Lower leg skin (tissue), 4 donors: Measurements from ENCODE around the gene JAK1. TPM values are rescaled to one million over a fixed set of nuclear protein-coding genes. Genes with fewer than 3 reads are reported as not detected.

Source experiments
- DNase-seq, 2 donors: peaks; one replicate each; pipeline ENCODE4 v3.0.0-alpha.2; 2019; ENCODE audit warnings: low spot score in 2 of 2
- H3K4me3 ChIP-seq: fragments of 200-600 bp; sonication (generic); 2 replicates; pipeline ENCODE4 v1.5.1; 2017; ENCODE audit warnings: mild to moderate bottlenecking, low read depth; ENCODE audit not compliant: poor library complexity, severe bottlenecking
- POLR2A ChIP-seq, 2 donors: fragments of 450-650 bp; IDR thresholded peaks; one replicate each; pipeline ENCODE4 v1.6.1; 2016 to 2017; ENCODE audit warnings: antibody characterized with exemption in 2 of 2, mild to moderate bottlenecking in 1 of 2, moderate library complexity in 1 of 2
- WGBS, 2 donors: methylation state at CpG; one replicate each; pipeline ENCODE4 v1.1.5; 2018; 5-methylcytosine and 5-hydroxymethylcytosine counted together
- intact Hi-C: fragments of 100-400 bp; cut with DNase I; formaldehyde crosslinking; loops from one replicate; pipeline ENCODE4 v1.15.0; 2023; ENCODE audit warnings: low total_unique reads
- total RNA-seq, 4 donors: library from RNA; depleted of rRNA; stranded (reverse); fragments of >200 nt; gene quantifications; one replicate each; pipeline ENCODE4 v1.1.0, GENCODE V29; 2016
- TF ChIP-seq, protein P1 (sequence below), 3 donors: fragments of 450-650 bp; IDR thresholded peaks; one replicate each; pipeline ENCODE4 v1.5.1; 2016; ENCODE audit warnings: antibody characterized with exemption in 3 of 3, mild to moderate bottlenecking in 3 of 3, moderate library complexity in 2 of 3

The JAK1 gene
- total RNA-seq, 4 donors from 2014 or later: 97.1 to 159 (median 129) TPM

DNA sequence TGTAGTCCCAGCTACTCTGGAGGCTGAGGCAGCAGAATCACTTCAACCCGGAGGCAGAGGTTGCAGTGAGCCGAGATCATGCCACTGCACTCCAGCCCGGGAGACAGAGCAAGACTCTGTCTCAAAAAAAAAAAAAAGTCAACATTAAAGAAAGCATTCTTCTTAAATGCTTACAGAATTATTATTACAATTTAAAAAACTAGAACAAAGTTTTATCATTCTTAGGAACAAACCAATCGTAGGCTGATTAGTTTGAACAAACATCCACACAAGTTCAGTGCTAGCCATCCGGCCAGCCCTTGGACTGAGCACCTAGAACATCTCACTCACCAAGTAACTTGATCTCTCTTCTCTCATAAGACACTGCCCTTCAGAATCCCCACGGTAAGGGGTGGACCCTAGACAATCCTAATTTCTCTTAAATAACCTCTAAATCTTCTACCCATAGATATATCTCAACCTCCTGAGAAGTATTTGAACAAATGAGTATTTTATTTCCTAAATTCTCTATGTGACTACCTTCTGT is 16.0 kb downstream of the JAK1 start:
- TF ChIP-seq, protein P1, sequence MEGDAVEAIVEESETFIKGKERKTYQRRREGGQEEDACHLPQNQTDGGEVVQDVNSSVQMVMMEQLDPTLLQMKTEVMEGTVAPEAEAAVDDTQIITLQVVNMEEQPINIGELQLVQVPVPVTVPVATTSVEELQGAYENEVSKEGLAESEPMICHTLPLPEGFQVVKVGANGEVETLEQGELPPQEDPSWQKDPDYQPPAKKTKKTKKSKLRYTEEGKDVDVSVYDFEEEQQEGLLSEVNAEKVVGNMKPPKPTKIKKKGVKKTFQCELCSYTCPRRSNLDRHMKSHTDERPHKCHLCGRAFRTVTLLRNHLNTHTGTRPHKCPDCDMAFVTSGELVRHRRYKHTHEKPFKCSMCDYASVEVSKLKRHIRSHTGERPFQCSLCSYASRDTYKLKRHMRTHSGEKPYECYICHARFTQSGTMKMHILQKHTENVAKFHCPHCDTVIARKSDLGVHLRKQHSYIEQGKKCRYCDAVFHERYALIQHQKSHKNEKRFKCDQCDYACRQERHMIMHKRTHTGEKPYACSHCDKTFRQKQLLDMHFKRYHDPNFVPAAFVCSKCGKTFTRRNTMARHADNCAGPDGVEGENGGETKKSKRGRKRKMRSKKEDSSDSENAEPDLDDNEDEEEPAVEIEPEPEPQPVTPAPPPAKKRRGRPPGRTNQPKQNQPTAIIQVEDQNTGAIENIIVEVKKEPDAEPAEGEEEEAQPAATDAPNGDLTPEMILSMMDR (IDR thresholded peaks at IDR 0.05): no peak
- TF ChIP-seq POLR2A (IDR thresholded peaks at IDR 0.05): no peak
- DNase-seq: no peak
- intact Hi-C loops: no loop called here
- no peak overlapping the region for H3K4me3 ChIP-seq
- 82 to 87% methylated on average over 6 of the region's 6 CpGs for WGBS, 2 donors

DNA sequence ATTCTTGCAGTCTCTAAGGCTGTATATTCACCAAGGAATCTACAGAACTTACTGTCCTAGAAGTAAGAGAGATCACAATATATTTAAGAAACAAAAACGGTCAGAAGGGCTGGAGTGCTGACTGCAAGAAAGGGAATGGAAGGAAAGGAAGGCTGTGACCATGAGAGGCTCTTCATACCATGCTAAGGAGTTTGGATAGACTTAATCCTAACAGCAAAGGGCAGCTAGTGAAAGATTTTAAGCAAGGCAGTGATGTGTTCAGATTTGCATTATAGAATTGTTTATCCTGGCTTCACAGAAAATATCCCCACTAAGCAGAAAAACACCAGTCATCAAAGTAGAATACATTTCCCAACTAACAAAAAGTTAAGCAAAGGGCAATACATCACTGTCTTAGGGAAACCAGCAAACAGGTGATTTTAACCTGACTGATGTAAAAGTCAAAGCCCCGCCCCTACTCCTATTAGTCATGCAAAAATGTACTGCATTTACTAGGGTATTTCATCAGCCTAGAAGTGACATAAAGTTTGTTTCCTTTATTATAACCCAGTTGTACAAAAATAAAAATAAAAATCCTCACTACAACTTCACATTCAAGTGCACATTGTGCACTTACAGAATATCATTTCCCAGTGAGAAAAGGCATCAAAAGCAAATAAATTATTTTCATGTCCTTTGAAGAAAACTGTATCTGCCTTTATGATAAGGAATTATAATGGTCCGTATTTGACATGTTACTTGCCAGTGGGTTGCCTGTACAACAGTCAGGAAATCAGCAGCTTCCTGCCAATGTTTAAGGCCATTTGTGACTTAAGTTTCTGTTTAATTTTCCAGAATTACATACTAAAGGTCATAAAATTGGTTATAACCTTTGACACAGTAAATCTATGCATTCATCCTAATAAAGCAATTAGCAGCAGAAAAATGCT is 17.2 kb downstream of the JAK1 start:
- no peak for DNase-seq
- 61 to 68% methylated on average over 3 of the region's 3 CpGs for WGBS, 2 donors
- intact Hi-C loops: no loop called here
- no peak overlapping the region for H3K4me3 ChIP-seq
- TF ChIP-seq, protein P1 (IDR thresholded peaks at IDR 0.05): no peak
- no peak for TF ChIP-seq POLR2A (IDR thresholded peaks at IDR 0.05)

DNA sequence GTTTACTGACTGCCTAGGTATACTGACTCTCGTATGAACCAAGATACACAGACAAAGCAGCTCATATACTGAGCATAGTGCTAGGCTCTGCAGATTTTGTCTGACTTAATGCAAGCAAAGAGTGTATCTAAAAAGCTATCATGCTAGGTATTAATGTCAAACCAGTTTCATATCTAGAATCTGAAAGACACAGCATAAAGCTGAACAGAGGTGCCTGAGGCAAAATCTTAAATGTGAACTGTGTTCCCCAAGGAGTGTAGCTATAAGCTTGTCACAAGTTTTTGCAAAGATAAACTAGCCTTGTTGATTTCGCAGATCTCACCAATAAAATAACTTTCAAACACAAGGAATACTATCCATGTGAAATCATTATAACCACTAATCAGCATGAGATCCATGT is 18.1 kb downstream of the JAK1 start:
- WGBS, 2 donors: 72 to 79% methylated on average over 2 of the region's 2 CpGs
- intact Hi-C loops: no loop called here
- no peak for DNase-seq
- no peak overlapping the region for H3K4me3 ChIP-seq
- TF ChIP-seq POLR2A (IDR thresholded peaks at IDR 0.05): no peak
- TF ChIP-seq, protein P1 (IDR thresholded peaks at IDR 0.05): no peak

DNA sequence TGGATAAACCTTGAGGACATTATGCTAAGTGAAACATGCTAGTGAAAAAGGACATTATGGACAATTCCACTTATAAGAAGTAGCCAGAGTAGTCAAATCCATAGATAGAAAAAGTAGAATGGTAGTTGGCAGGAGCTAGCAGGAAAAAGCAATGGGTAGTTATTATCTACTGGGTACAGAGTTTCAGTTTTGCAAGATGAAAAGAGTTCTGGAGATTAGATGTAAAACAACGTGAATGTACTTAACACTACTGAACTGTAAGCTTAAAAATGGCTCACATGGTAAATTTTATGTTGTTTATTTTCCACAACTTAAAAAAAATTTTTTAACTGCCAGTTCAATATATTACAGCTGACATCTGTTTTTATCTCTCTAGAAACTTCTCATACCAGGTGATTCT is 19.4 kb downstream of the JAK1 start:
- no peak overlapping the region for H3K4me3 ChIP-seq
- intact Hi-C loops: no loop called here
- TF ChIP-seq, protein P1 (IDR thresholded peaks at IDR 0.05): no peak
- no peak for TF ChIP-seq POLR2A (IDR thresholded peaks at IDR 0.05)
- WGBS, 2 donors: 0 to 40% methylated on average over 1 of the region's 1 CpG
- DNase-seq: no peak

DNA sequence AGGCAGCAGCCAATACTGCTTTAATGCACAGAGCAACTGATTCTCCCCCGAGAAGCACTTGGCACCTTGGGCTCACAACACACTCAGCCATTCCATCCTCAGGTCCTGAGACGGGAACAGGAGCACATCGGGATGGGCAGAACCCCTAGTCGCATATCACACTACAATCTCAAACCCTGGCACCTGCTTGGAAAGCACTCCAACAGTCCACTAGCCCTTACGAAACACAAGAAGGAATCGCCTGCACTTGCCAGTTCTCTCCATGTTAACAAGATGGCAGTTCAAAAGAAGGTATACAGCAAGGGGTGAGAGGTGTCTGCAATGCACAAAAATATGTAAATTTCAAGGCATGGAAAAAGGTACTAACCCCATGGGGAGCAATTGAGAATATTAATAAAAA is 21.4 kb downstream of the JAK1 start:
- no peak overlapping the region for H3K4me3 ChIP-seq
- no peak for DNase-seq
- intact Hi-C loops: no loop called here
- 93 to 95% methylated on average over 6 of the region's 6 CpGs for WGBS, 2 donors
- no peak for TF ChIP-seq POLR2A (IDR thresholded peaks at IDR 0.05)
- TF ChIP-seq, protein P1 (IDR thresholded peaks at IDR 0.05): no peak
